Hepatocyte (in vitro differentiated cells): ENCODE data around the gene FMN1. TPM values are rescaled to one million over a fixed set of nuclear protein-coding genes. Genes with fewer than 3 reads are reported as not detected.

Experiments
- DNase-seq: peaks from one replicate; pipeline ENCODE4 v3.0.0-alpha.2; 2016; ENCODE audit warnings: low spot score
- H2AFZ ChIP-seq: fragments of 200-600 bp; sonication (generic); 2 replicates; pipeline ENCODE4 v1.6.0; 2016; ENCODE audit warnings: antibody characterized with exemption, mild to moderate bottlenecking
- H3K27ac ChIP-seq: fragments of 200-600 bp; sonication (generic); 2 replicates; pipeline ENCODE4 v1.5.1; 2016; ENCODE audit warnings: mild to moderate bottlenecking
- H3K27me3 ChIP-seq: fragments of 200-600 bp; sonication (generic); 2 replicates; pipeline ENCODE4 v1.6.1; 2016
- H3K36me3 ChIP-seq: fragments of 200-600 bp; sonication (generic); replicated peaks from 2 replicates; pipeline ENCODE4 v1.5.1; 2016; ENCODE audit warnings: low read depth; ENCODE audit not compliant: insufficient read depth
- H3K4me1 ChIP-seq: fragments of 200-600 bp; sonication (generic); 2 replicates; pipeline ENCODE4 v1.5.1; 2016; ENCODE audit warnings: mild to moderate bottlenecking, moderate library complexity; ENCODE audit not compliant: insufficient read depth
- H3K4me2 ChIP-seq: fragments of 200-600 bp; sonication (generic); 2 replicates; pipeline ENCODE4 v1.6.0; 2016
- H3K4me3 ChIP-seq: fragments of 200-600 bp; sonication (generic); 2 replicates; pipeline ENCODE4 v1.5.1; 2016; ENCODE audit warnings: mild to moderate bottlenecking
- H3K79me2 ChIP-seq: fragments of 200-600 bp; sonication (generic); 2 replicates; pipeline ENCODE4 v1.6.0; 2017; ENCODE audit warnings: mild to moderate bottlenecking
- H3K9me2 ChIP-seq: fragments of 200-600 bp; sonication (generic); replicated peaks from 2 replicates; pipeline ENCODE4 v1.6.0; 2017; ENCODE audit warnings: mild to moderate bottlenecking; ENCODE audit not compliant: insufficient read depth
- H3K9me3 ChIP-seq: fragments of 200-600 bp; sonication (generic); 2 replicates; pipeline ENCODE4 v1.5.1; 2016; ENCODE audit warnings: low read depth, mild to moderate bottlenecking
- H4K20me1 ChIP-seq: fragments of 200-600 bp; sonication (generic); 2 replicates; pipeline ENCODE4 v1.6.0; 2016; ENCODE audit warnings: mild to moderate bottlenecking; ENCODE audit not compliant: insufficient read depth, poor library complexity, severe bottlenecking
- CTCF ChIP-seq: fragments of 200-600 bp; sonication (generic); IDR thresholded peaks from 2 replicates; pipeline ENCODE4 v1.5.1; 2016; ENCODE audit warnings: antibody characterized with exemption, mild to moderate bottlenecking; ENCODE audit not compliant: poor library complexity
- EZH2 ChIP-seq: fragments of 200-600 bp; sonication (generic); IDR thresholded peaks from 2 replicates; pipeline ENCODE4 v1.6.1; 2016; ENCODE audit warnings: antibody characterized with exemption, mild to moderate bottlenecking, borderline replicate concordance
- EZH2phosphoT487 ChIP-seq: fragments of 200-600 bp; sonication (generic); IDR thresholded peaks from one replicate; pipeline ENCODE4 v1.6.1; 2018; ENCODE audit warnings: antibody characterized with exemption, mild to moderate bottlenecking, low read depth, moderate library complexity; ENCODE audit not compliant: unreplicated experiment, severe bottlenecking
- WGBS: methylation state at CpG from one replicate; pipeline ENCODE4 v1.1.6; 2016; ENCODE audit warnings: low lambda C conversion rate; ENCODE audit errors: missing lambda C conversion rate; 5-methylcytosine and 5-hydroxymethylcytosine counted together
- polyA plus RNA-seq: library from polyadenylated mRNA; unstranded; fragments of >200 nt; fragmentation: Nextera tagmentation; extraction: Ambion mirVana; gene quantifications from 2 replicates; pipeline ENCODE4 v1.2.1, GENCODE V29; 2016
- total RNA-seq: library from RNA; depleted of rRNA; stranded (reverse); fragments of >200 nt; gene quantifications from 2 replicates; pipeline ENCODE4 v1.2.3, GENCODE V29; 2014

The FMN1 gene
- total and polyA plus RNA-seq, 2 experiments from 2014 or later: 0.07 to 0.70 TPM

GRCh38 chr15:32899126-32899596 lies 295.4 kb downstream of the FMN1 start:
- 64% methylated on average over 6 of the region's 6 CpGs for WGBS
- H3K9me3 ChIP-seq: no peaks in the 10 kb centered on the region
- H3K4me1 ChIP-seq: no peaks in the 10 kb centered on the region
- H3K4me2 ChIP-seq: no peak overlapping the region
- H3K9me2 ChIP-seq: no peaks in the 10 kb centered on the region
- H3K36me3 ChIP-seq: no peaks in the 10 kb centered on the region
- TF ChIP-seq CTCF: no peak
- no peak for TF ChIP-seq EZH2phosphoT487
- no peak for TF ChIP-seq EZH2
- H3K27ac ChIP-seq: no peak overlapping the region
- H3K4me3 ChIP-seq: no peak overlapping the region
- no peaks in the 10 kb centered on the region for H3K27me3 ChIP-seq
- no peaks in the 10 kb centered on the region for H4K20me1 ChIP-seq
- no peak for DNase-seq
- no peak overlapping the region for H2AFZ ChIP-seq
- H3K79me2 ChIP-seq: no peaks in the 10 kb centered on the region

GRCh38 chr15:32898414-32898813 lies 296.1 kb downstream of the FMN1 start:
- no peaks in the 10 kb centered on the region for H3K27me3 ChIP-seq
- 71% methylated on average over 4 of the region's 4 CpGs for WGBS
- no peak overlapping the region for H3K4me2 ChIP-seq

GRCh38 chr15:32893421-32893820 lies 301.1 kb downstream of the FMN1 start:
- no peak overlapping the region for H3K4me3 ChIP-seq
- H3K9me3 ChIP-seq: no peaks in the 10 kb centered on the region
- no peak overlapping the region for H2AFZ ChIP-seq
- H3K4me2 ChIP-seq: no peak overlapping the region
- no peaks in the 10 kb centered on the region for H3K9me2 ChIP-seq
- DNase-seq: no peak
- TF ChIP-seq CTCF: no peak
- no peak for TF ChIP-seq EZH2phosphoT487
- TF ChIP-seq EZH2: no peak
- no peaks in the 10 kb centered on the region for H3K27me3 ChIP-seq
- no peaks in the 10 kb centered on the region for H3K36me3 ChIP-seq
- no peak overlapping the region for H3K27ac ChIP-seq
- H4K20me1 ChIP-seq: no peaks in the 10 kb centered on the region
- H3K4me1 ChIP-seq: no peaks in the 10 kb centered on the region
- no peaks in the 10 kb centered on the region for H3K79me2 ChIP-seq

More at GRCh38 chr15:32898414-32898813, 296.1 kb downstream of the FMN1 start:
- no peaks in the 10 kb centered on the region for H3K79me2 ChIP-seq
- H3K4me1 ChIP-seq: no peaks in the 10 kb centered on the region
- H3K4me3 ChIP-seq: no peak overlapping the region
- DNase-seq: no peak
- no peaks in the 10 kb centered on the region for H3K36me3 ChIP-seq
- no peaks in the 10 kb centered on the region for H3K9me3 ChIP-seq
- TF ChIP-seq EZH2 (no peak), CTCF (no peak), EZH2phosphoT487 (no peak)
- no peak overlapping the region for H3K27ac ChIP-seq
- no peak overlapping the region for H2AFZ ChIP-seq
- no peaks in the 10 kb centered on the region for H4K20me1 ChIP-seq
- no peaks in the 10 kb centered on the region for H3K9me2 ChIP-seq

GRCh38 chr15:32889214-32889613 lies 305.3 kb downstream of the FMN1 start:
- no peak for DNase-seq
- Histone ChIP-seq H3K36me3 (no peaks in the 10 kb centered on the region), H3K79me2 (no peaks in the 10 kb centered on the region), H2AFZ (no peak overlapping the region), H3K4me1 (peaks cover 5% of the 10 kb centered on the region), H3K27me3 (no peaks in the 10 kb centered on the region), H3K4me2 (no peak overlapping the region), H4K20me1 (no peaks in the 10 kb centered on the region), H3K4me3 (no peak overlapping the region), H3K27ac (peak overlapping the region; percentile 81), H3K9me2 (no peaks in the 10 kb centered on the region), H3K9me3 (no peaks in the 10 kb centered on the region)
- WGBS: 63% methylated on average over 3 of the region's 3 CpGs
- TF ChIP-seq CTCF (no peak), EZH2 (no peak), EZH2phosphoT487 (no peak)
